H1 (cell line): ENCODE results near the gene ZNF620. TPM values are rescaled to one million over a fixed set of nuclear protein-coding genes. Genes with fewer than 3 reads are reported as not detected.

Source experiments
- polyA plus RNA-seq, 7 experiments: library from polyadenylated mRNA; depleted of rRNA in 3 of 7; stranded (reverse) in 5 of 7; unstranded in 2 of 7; fragments of >200 nt in 5 of 7; fragments of 200-250 nt in 2 of 7; gene quantifications; 1 replicate in 5 of 7; 2 replicates in 1 of 7; 4 replicates in 1 of 7; pipeline versions ENCODE4 v1.2.1 to v1.2.3, GENCODE V29; 2011 to 2013; ENCODE audit warnings: missing spikeins in 2 of 7, mixed read lengths in 2 of 7
- small RNA-seq: library from polyadenylated mRNA; stranded (forward); fragments of <200 nt; extraction: miRNeasy Mini kit (QIAGEN cat#:217004); gene quantifications from one replicate; pipeline ENCODE3, GENCODE V24; 2013; ENCODE audit not compliant: insufficient read depth
- total RNA-seq: library from RNA; stranded (reverse); fragmentation: NEBNext Ultra II Directional; extraction: Animal tissue kit (Norgen Biotek cat#: 25700); gene quantifications from 2 replicates; pipeline ENCODE4 v1.2.1, GENCODE V29; 2021

ZNF620 gene
- total and polyA plus RNA-seq, 2 of the 8 experiments (the other 6 are each of a cell fraction or from before 2014, with no cell fraction given), result 5.1 to 20.2 TPM

Small RNA genes lying within 50 kb of the gene (small RNA-seq; reads per million reads assigned to genes)
- not detected for gene RNU5B-2P

Other genes starting within 250 kb of the ZNF620 start
- 111 and 115 TPM in 2 replicates for gene EIF1B, start 196.3 kb upstream of the ZNF620 start, total RNA-seq
- gene EIF1B, start 196.3 kb upstream of the ZNF620 start, polyA plus RNA-seq (2011; rRNA removed), result 42.4 and 42.5 TPM in 2 replicates
- 0.44 and 0.60 TPM in 2 replicates for gene ENTPD3, start 118.9 kb upstream of the ZNF620 start, total RNA-seq
- 0.66 and 1.0 TPM in 2 replicates for gene ENTPD3, start 118.9 kb upstream of the ZNF620 start, polyA plus RNA-seq (2011; rRNA removed)
- gene RPL14, start 48.7 kb upstream of the ZNF620 start, total RNA-seq, result 2,341 and 2,363 TPM in 2 replicates
- gene RPL14, start 48.7 kb upstream of the ZNF620 start, polyA plus RNA-seq (2011; rRNA removed), result 201 and 1,192 TPM in 2 replicates
- 7.0 and 8.2 TPM in 2 replicates for gene ZNF619, start 28.9 kb upstream of the ZNF620 start, total RNA-seq
- 2.2 and 2.3 TPM in 2 replicates for gene ZNF619, start 28.9 kb upstream of the ZNF620 start, polyA plus RNA-seq (2011; rRNA removed)
- 15.4 and 15.8 TPM in 2 replicates for gene ZNF621, start 18.9 kb downstream of the ZNF620 start, total RNA-seq
- 9.4 and 10.9 TPM in 2 replicates for gene ZNF621, start 18.9 kb downstream of the ZNF620 start, polyA plus RNA-seq (2011; rRNA removed)